Cardiac fibroblast (primary cell): Measurements from ENCODE around the gene ITGA2.

Experiments used
- DNase-seq, 2 donors: peaks; one replicate each; pipeline versions ENCODE4 v3.0.0 to v3.0.0-alpha.2; 2010; ENCODE audit warnings: low read depth in 2 of 2
- H3K4me3 ChIP-seq, 2 donors: replicated peaks in 1 of 2; 1 replicate in 1 of 2; 2 replicates in 1 of 2; pipeline ENCODE4 v1.5.1; 2011; ENCODE audit warnings: low read depth in 2 of 2, low read length in 2 of 2, mild to moderate bottlenecking in 2 of 2, moderate library complexity in 1 of 2
- TF ChIP-seq, protein P1 (sequence below): IDR thresholded peaks from one replicate; pipeline ENCODE4 v1.5.1; 2011; ENCODE audit warnings: low read depth, mild to moderate bottlenecking, low read length, inconsistent platforms

The ITGA2 gene

DNA sequence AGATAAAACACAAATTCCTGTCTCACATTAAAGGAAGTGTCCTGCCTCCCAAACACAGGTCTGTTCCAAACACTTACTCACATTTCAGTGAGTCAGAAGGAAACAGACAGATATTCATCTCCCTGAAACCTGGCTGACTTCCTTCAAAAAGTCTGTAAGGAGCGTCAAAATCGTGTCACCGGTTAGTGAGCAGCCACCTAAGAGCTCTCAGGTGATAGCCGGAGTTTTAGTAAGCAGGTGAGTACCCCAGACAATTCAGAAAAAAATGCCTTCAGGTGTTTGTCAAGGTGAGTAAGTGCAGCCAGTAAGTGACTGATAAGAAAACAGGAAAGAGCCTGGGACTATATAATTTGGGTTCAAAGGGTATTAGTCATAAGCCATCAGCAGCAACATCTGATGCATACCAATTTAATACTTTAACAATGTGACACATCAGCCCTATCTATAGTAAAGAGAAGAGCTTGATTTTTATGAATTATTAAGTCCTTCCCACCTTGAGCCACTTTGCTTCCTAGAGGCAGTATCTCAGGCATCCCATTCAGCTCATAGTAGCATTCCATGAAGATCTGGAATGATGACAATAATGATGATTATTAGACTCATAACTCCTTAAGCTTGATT is 1.3 kb upstream of the ITGA2 start:
- TF ChIP-seq, protein P1, sequence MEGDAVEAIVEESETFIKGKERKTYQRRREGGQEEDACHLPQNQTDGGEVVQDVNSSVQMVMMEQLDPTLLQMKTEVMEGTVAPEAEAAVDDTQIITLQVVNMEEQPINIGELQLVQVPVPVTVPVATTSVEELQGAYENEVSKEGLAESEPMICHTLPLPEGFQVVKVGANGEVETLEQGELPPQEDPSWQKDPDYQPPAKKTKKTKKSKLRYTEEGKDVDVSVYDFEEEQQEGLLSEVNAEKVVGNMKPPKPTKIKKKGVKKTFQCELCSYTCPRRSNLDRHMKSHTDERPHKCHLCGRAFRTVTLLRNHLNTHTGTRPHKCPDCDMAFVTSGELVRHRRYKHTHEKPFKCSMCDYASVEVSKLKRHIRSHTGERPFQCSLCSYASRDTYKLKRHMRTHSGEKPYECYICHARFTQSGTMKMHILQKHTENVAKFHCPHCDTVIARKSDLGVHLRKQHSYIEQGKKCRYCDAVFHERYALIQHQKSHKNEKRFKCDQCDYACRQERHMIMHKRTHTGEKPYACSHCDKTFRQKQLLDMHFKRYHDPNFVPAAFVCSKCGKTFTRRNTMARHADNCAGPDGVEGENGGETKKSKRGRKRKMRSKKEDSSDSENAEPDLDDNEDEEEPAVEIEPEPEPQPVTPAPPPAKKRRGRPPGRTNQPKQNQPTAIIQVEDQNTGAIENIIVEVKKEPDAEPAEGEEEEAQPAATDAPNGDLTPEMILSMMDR = no peak
- H3K4me3 ChIP-seq = no peak overlapping the region
- peak; percentile 27 to 71 for DNase-seq

DNA sequence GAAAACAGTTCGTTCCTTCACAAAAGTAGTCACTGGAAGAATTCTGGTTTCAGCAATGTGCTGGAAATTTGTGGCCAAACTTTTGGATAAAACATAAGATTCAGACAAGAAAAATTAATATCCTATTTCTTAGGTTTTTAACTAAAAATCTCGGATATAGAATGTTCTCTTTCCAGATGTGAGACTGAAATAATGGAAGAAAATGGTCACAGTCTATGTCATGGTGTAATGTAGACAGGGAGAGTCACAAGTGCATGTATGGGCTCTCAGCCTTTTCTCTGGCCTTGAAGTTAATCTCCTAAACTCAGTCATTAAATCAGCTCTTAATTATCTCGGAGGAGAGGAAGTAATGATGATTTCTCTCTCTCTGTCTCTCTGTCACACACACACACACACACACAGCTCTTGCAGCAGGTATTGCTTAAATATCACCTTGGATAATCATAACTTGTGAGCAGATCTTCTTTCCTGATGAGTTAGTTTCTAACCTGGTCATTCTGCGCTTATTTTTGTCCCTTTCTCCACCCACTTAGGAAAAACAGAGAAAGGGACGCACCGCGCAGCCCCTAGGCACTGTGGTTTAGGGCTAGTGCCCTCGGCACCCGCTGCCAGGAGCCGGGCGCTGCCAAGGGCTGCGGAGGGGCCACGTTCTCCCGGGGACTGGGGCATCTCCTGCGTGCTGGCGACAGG is 672 bp upstream of the ITGA2 start:
- TF ChIP-seq, protein P1 = no peak
- peak overlapping the region; percentile 81 to 87 for H3K4me3 ChIP-seq
- no peak for DNase-seq

DNA sequence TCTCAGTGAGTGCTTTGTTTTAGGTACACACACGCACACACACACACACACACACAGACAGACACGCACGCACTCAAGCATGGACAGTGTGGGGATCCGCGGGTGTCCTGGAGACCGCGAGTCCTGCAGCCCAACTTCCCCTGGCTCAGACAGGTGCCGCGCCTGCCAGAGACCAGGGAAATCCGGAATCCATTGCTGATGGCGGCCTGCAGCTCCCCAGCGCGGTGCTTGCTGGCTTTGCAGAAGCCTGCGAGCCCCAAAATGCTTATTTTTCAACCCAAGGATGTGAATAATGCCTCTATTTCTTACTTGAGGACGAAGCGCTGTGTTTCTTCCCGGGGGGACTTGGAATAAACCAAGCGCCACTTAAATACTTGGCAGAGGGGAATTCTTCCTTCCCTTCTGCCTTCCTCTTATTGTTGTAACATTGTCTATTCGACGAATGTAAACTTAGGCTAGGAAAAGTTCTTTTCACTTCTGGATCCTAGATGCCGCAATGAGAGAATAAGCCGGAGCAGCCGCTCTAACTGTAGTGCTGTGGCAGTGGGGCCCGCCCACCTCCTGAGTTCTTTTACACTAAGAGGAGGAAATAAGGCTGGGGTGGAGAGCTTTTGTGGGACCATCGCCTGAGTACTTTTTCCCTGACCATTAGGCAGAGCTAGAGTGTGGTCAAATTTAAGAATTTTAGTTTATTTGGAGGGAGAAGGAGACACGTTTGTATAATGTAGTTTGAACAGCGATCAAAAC is 802 bp downstream of the ITGA2 start:
- peak; percentile 61 to 64 for DNase-seq
- TF ChIP-seq, protein P1 = peak; percentile 39
- H3K4me3 ChIP-seq = peak overlapping the region; percentile 81 to 87

DNA sequence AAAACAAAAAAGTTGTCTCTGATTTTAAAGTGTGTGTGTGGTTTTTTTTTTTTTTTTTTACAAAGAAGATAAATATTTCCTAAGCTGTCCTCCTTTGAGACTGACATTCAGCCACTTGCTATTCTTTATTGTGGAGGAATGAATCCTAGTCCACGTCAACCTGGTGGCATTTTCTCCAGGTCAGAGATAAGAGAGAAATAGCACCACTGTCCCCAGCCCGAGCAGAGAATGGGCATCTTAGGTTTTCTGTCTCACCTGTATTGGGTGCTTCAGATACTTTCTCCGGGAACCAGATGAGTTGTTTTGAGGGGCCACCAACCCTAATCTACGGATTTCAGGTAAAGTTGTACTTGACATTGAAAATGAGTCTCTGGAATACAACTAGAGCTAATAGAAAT is 1.4 kb downstream of the ITGA2 start:
- DNase-seq = no peak
- TF ChIP-seq, protein P1 = no peak
- peak overlapping the region; percentile 81 to 87 for H3K4me3 ChIP-seq

DNA sequence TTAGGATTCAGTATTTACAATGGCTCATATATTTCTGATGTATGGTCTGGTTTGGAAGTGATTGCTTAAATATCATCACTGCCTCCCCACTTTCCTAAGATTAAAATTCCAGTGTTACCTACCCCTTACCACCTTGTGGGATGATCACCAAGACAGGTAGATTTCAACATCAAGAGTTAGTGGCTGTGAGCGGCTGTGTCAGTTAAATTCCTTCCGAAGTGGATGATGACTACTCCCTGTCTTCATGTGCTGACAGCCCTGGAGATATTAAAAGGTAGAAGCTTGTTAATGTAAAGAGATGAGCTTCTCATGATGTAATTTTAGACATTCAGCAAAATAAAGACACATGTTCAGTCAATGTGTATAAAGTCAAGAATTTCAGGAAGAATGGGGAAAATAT is 4.2 kb downstream of the ITGA2 start:
- DNase-seq = no peak
- H3K4me3 ChIP-seq = no peak overlapping the region
- TF ChIP-seq, protein P1 = no peak

GRCh38 chr5:52994266-52994665 is 5.1 kb downstream of the ITGA2 start:
- no peak overlapping the region for H3K4me3 ChIP-seq
- TF ChIP-seq, protein P1 = no peak
- DNase-seq = peak in 1 of 2 donors; percentile 47
